Activated B cell treated with CpG ODN at 0.5 μM for 24 hours (primary cell): Measurements from ENCODE around the gene MYCBP2. TPM values are rescaled to one million over a fixed set of nuclear protein-coding genes. Genes with fewer than 3 reads are reported as not detected.

ENCODE experiments used
- ATAC-seq: fragments of 200-7000 bp; cut with Tn5 transposase; one replicate; pipeline ENCODE4 v1.10.0; 2021; ENCODE audit warnings: low read depth, mild to moderate bottlenecking, moderate library complexity
- CTCF ChIA-PET: fragments of 350-600 bp; sonication (Branson Sonifier 250); formaldehyde crosslinking; loops from one replicate; lab custom pipeline; 2021; ENCODE audit warnings: antibody characterized with exemption; lab: Charles Lee
- POLR2A ChIA-PET: fragments of 350-600 bp; sonication (Branson Sonifier 250); formaldehyde crosslinking; loops from one replicate; lab custom pipeline; 2021; ENCODE audit warnings: antibody characterized with exemption; lab: Charles Lee
- DNase-seq: peaks from one replicate; pipeline ENCODE4 v3.0.0; 2022
- H3K27ac Mint-ChIP-seq: one replicate; pipeline ENCODE4 v1.8.0; 2020; ENCODE audit warnings: mixed read lengths
- H3K27me3 Mint-ChIP-seq: one replicate; pipeline ENCODE4 v1.8.0; 2021; ENCODE audit warnings: mixed read lengths
- H3K36me3 Mint-ChIP-seq: one replicate; pipeline ENCODE4 v1.8.0; 2021; ENCODE audit warnings: low read depth, mixed read lengths
- H3K4me1 Mint-ChIP-seq: one replicate; pipeline ENCODE4 v1.8.0; 2021; ENCODE audit warnings: mixed read lengths
- H3K4me3 Mint-ChIP-seq: one replicate; pipeline ENCODE4 v1.8.0; 2020; ENCODE audit warnings: mild to moderate bottlenecking, mixed read lengths
- H3K9me3 Mint-ChIP-seq: one replicate; pipeline ENCODE4 v1.8.0; 2020; ENCODE audit warnings: mixed read lengths
- intact Hi-C: fragments of 100-400 bp; cut with micrococcal nuclease; formaldehyde crosslinking; loops from one replicate; pipeline ENCODE4 v1.15.1; 2024
- total RNA-seq: library from RNA; stranded (reverse); gene quantifications from 2 replicates; pipeline ENCODE4 v1.2.3, GENCODE V29; 2022
- TF ChIP-seq, protein P1 (sequence below): fragments of 200-600 bp; IDR thresholded peaks from one replicate; pipeline ENCODE4 v1.8.0; 2022; ENCODE audit warnings: antibody characterized with exemption, mild to moderate bottlenecking

MYCBP2 gene
- total RNA-seq, 1 donor from 2014 or later, result 314 TPM

DNA sequence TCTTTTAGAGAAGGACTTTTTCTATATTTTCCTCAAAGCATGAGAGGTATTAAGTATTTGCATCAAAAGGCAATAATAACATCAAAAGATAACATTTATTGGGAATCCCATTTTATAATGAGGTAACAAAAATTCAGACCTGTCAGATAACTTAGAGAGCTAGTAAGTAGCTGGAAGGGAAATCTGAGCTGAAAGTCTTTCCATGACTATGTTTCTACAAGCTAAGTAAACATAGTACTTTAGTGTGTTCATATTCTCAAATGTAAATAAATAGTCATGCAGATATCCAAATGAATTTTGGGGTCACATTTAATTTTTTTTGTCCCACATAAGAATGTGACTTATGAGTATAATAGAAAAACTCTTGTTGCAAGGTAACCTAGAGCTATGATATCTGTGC, 212.6 kb downstream of the MYCBP2 start:
- Mint-ChIP-seq H3K27me3 (no peaks in the 10 kb centered on the region), H3K4me1 (no peaks in the 10 kb centered on the region), H3K9me3 (peaks cover 16% of the 10 kb centered on the region), H3K36me3 (peaks cover 72% of the 10 kb centered on the region), H3K27ac (no peak overlapping the region), H3K4me3 (no peak overlapping the region)
- POLR2A ChIA-PET, result interaction anchor here (0.6 kb wide), 1 partner anchor 124 kb away, joined by 3 read pairs; no protein-coding TSS in a partner anchor
- intact Hi-C loops, result no loop called here
- TF ChIP-seq, protein P1, sequence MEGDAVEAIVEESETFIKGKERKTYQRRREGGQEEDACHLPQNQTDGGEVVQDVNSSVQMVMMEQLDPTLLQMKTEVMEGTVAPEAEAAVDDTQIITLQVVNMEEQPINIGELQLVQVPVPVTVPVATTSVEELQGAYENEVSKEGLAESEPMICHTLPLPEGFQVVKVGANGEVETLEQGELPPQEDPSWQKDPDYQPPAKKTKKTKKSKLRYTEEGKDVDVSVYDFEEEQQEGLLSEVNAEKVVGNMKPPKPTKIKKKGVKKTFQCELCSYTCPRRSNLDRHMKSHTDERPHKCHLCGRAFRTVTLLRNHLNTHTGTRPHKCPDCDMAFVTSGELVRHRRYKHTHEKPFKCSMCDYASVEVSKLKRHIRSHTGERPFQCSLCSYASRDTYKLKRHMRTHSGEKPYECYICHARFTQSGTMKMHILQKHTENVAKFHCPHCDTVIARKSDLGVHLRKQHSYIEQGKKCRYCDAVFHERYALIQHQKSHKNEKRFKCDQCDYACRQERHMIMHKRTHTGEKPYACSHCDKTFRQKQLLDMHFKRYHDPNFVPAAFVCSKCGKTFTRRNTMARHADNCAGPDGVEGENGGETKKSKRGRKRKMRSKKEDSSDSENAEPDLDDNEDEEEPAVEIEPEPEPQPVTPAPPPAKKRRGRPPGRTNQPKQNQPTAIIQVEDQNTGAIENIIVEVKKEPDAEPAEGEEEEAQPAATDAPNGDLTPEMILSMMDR, result no peak
- DNase-seq (no peak), ATAC-seq (no peak)
- CTCF ChIA-PET, result no interaction called here

DNA sequence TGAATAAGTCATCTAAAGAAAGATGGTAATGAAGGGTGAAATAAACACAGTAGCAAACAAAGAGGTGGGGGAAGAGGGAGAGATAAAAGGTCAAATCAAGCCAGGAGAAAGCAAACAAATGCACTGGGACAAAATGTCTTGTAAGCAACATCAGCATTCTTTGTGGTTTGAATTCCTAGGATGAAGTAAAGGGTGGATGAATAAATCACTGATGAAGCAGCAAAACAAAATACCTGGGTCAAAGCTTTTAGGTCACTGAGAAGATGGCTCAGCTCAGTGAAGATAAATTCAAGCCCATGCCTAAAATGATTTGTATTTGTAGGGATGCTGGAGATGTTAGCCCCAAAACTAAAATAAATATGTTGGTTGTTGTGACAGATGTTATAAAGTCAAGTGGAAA, 213.4 kb downstream of the MYCBP2 start:
- H3K4me1 Mint-ChIP-seq, result no peaks in the 10 kb centered on the region
- no peak overlapping the region for H3K27ac Mint-ChIP-seq
- TF ChIP-seq, protein P1, result no peak
- peaks cover 16% of the 10 kb centered on the region for H3K9me3 Mint-ChIP-seq
- peaks cover 74% of the 10 kb centered on the region for H3K36me3 Mint-ChIP-seq
- no peak for ATAC-seq
- no peak overlapping the region for H3K4me3 Mint-ChIP-seq
- intact Hi-C loops, result no loop called here
- CTCF ChIA-PET, result no interaction called here
- POLR2A ChIA-PET, result no interaction called here
- H3K27me3 Mint-ChIP-seq, result no peaks in the 10 kb centered on the region
- DNase-seq, result no peak

DNA sequence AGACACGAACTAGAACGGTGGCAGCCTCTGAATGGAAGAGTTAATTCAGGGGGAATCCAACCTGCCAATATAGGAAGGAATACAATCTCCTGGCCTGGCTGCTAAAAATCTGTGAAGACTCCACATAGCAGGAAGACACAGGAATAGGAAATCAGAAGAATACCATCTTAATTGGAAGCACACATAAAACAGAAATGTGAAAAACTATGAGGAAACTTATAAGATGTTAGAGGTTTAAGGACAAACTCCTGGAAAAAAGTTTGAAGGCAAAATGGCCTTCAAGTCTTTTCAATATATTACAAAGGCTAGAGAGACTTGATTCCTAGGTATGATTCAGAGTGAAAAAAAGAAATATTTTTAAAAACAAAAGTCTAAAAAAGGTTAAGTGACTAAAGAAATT, 221.8 kb downstream of the MYCBP2 start:
- Mint-ChIP-seq H3K4me1 (no peaks in the 10 kb centered on the region), H3K36me3 (peaks cover 43% of the 10 kb centered on the region), H3K4me3 (no peak overlapping the region), H3K27ac (no peak overlapping the region), H3K9me3 (no peaks in the 10 kb centered on the region), H3K27me3 (no peaks in the 10 kb centered on the region)
- ChIA-PET POLR2A (no interaction called here), CTCF (no interaction called here)
- DNase-seq, result no peak
- no peak for ATAC-seq
- intact Hi-C loops, result no loop called here
- TF ChIP-seq, protein P1, result no peak

DNA sequence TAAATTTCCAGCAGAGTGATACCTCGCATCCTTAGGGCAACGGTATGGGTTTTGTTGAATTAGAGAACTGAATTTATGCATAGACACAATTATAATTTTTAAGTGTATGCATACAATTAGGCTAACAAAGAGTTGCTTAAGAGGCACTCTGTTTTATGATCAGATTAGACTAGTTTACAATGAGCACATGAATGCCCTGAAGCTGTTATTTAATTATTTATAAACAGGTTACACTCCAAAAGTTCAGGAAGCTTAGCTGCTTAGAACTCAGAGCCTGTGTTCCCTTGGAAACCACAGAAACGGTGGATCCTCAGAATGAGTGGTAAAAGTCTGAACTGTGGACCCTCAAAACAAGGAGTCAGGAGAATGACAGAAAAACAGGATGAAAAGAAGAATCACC, 227.5 kb downstream of the MYCBP2 start:
- H3K27me3 Mint-ChIP-seq, result no peaks in the 10 kb centered on the region
- H3K36me3 Mint-ChIP-seq, result peaks cover 58% of the 10 kb centered on the region
- POLR2A ChIA-PET, result no interaction called here
- H3K9me3 Mint-ChIP-seq, result no peaks in the 10 kb centered on the region
- H3K4me1 Mint-ChIP-seq, result no peaks in the 10 kb centered on the region
- TF ChIP-seq, protein P1, result no peak
- intact Hi-C loops, result no loop called here
- H3K27ac Mint-ChIP-seq, result no peak overlapping the region
- no peak for DNase-seq
- H3K4me3 Mint-ChIP-seq, result no peak overlapping the region
- CTCF ChIA-PET, result no interaction called here
- ATAC-seq, result no peak

DNA sequence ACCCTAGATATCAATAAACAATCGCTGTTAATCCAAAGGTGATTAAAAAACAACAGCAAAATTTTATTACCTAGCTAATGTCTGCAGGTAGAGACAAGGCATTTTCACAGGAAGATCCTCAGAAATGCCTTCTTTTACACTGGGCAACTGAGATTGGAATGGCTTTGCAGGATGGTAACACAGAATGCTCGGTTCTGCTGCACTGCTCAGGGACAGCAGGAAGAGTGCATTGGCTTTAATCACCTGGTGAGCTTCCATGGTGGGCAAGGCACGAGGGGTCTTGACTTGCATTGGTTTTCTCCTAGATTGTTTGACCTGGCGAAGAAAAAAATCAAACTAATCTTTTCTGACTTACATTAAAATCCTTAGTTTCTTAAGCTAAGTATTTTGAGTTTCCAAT, 231.6 kb downstream of the MYCBP2 start:
- Mint-ChIP-seq H3K27me3 (no peaks in the 10 kb centered on the region), H3K4me3 (no peak overlapping the region), H3K27ac (no peak overlapping the region), H3K9me3 (no peaks in the 10 kb centered on the region), H3K4me1 (no peaks in the 10 kb centered on the region), H3K36me3 (peaks cover 80% of the 10 kb centered on the region)
- CTCF ChIA-PET, result no interaction called here
- DNase-seq (no peak), ATAC-seq (no peak)
- TF ChIP-seq, protein P1, result no peak
- POLR2A ChIA-PET, result no interaction called here
- intact Hi-C loops, result no loop called here
